Measurements from ENCODE around the gene FYCO1.

The FYCO1 gene

DNA sequence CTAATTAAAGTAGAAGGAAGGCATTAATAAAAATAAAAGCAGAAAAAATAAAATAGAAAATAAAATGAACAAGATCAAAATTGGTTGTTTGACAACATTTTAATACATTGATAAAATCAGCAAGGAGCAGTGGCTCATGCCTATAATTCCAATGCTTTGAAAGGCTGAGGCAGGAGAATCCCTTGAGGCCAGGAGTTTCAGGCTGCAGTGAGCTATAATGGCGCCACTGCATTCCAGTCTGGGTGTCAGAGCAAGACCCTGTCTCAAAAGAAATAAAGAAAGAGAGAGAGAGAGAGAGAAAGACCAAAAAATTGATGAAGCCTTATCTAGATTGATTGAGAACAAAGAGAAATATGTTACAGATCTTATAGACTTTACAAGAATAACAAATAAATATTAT is 29.5 kb upstream of the FYCO1 start:
- WGBS: 89% methylated on average over 1 of the region's 1 CpG
- peaks cover 13% of the 10 kb centered on the region for H3K9me3 ChIP-seq (ENCODE audit: insufficient read depth, low read depth, low read length)
- no peaks in the 10 kb centered on the region for H3K4me1 ChIP-seq (ENCODE audit: insufficient read depth, low read length)
- no peaks in the 10 kb centered on the region for H3K36me3 ChIP-seq (ENCODE audit: insufficient read depth, low read length)
- no peak overlapping the region for H3K9ac ChIP-seq (ENCODE audit: low read depth, low read length)
- H3K27ac ChIP-seq (ENCODE audit: low read depth, low read length): no peak overlapping the region
- H3K27me3 ChIP-seq (ENCODE audit: insufficient read depth, low read length): no peaks in the 10 kb centered on the region
- no peak overlapping the region for H3K4me3 ChIP-seq (ENCODE audit: low read length)

DNA sequence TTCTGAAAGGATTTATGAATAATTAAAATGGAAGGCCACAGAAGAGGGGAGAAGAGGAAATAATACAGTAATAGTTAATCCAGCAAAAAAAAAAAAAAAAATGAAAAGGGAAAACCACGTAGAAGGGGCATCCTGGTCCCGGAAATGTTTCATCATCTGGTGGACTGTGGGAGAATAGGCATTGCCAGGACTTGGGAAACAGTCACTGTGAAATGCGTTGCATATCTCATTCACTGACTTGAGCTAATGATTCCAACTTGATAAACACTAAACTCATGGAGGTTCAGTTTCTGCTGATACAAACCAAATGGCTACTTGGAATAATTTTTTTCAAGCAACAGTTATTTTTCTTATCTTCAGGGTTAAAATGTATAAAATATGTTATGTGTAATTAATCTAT is 28.5 kb upstream of the FYCO1 start:
- H3K27me3 ChIP-seq (ENCODE audit: insufficient read depth, low read length): no peaks in the 10 kb centered on the region
- no peak overlapping the region for H3K4me3 ChIP-seq (ENCODE audit: low read length)
- 94% methylated on average over 3 of the region's 3 CpGs for WGBS
- H3K4me1 ChIP-seq (ENCODE audit: insufficient read depth, low read length): no peaks in the 10 kb centered on the region
- no peak overlapping the region for H3K9ac ChIP-seq (ENCODE audit: low read depth, low read length)
- no peaks in the 10 kb centered on the region for H3K36me3 ChIP-seq (ENCODE audit: insufficient read depth, low read length)
- peaks cover 13% of the 10 kb centered on the region for H3K9me3 ChIP-seq (ENCODE audit: insufficient read depth, low read depth, low read length)
- H3K27ac ChIP-seq (ENCODE audit: low read depth, low read length): no peak overlapping the region

DNA sequence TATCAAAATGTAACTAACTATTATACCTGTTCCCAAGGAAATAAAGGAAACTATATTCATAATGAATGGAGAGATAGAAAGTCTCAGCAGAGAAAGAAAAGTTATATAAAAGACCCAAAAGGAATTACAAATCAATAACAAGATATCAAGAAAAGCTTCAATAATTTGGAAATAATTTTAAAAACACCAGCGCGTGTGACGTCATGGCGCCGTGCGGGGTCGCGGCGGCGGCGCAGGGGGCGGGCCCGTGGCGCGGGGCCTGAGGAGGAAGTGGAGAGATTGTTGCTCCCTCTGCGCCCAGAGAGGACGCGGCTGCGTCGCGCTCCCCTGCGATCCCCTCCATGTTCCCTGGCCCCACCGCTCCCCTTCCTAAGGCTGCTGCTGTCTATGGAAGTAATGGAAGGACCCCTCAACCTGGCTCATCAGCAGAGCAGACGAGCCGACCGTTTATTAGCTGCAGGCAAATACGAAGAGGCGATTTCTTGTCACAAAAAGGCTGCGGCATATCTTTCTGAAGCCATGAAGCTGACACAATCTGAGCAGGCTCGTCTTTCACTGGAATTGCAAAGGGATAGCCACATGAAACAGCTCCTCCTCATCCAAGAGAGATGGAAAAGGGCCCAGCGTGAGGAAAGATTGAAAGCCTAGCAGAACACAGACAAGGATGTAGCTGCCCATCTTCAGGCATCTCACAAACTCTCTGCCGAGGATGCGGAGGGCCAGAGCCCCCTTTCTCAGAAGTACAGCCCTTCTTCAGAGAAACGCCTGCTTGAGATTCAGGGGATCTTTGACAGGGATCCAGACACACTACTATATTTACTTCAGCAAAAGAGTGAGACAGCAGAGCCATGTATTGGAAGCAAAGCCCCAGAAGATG is 27.5 kb upstream of the FYCO1 start:
- Histone ChIP-seq H3K36me3 (ENCODE audit: insufficient read depth, low read length) (no peaks in the 10 kb centered on the region), H3K9ac (ENCODE audit: low read depth, low read length) (no peak overlapping the region), H3K27me3 (ENCODE audit: insufficient read depth, low read length) (no peaks in the 10 kb centered on the region), H3K27ac (ENCODE audit: low read depth, low read length) (no peak overlapping the region), H3K9me3 (ENCODE audit: insufficient read depth, low read depth, low read length) (peaks cover 9% of the 10 kb centered on the region), H3K4me3 (ENCODE audit: low read length) (no peak overlapping the region), H3K4me1 (ENCODE audit: insufficient read depth, low read length) (no peaks in the 10 kb centered on the region)
- WGBS: 94% methylated on average over 34 of the region's 34 CpGs

DNA sequence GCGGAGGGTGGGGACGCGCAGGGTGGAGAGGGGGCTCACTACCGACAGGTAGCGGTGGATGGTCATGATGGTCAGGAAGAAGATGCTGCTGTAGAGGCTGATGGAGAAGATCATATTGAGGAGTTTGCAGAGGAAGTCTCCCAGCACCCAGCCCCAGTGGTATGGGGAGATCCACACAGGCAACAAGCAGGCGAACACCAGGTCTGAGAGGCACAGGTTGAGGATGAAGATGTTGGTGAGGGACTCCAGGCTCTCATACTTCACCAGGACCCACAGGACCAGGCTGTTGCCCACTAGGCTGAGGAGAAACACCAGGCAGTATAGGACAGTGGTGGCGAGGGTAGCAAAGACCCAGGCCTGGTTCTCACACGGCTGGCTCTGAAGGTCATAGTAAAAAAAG is 25.9 kb upstream of the FYCO1 start:
- Histone ChIP-seq H3K27me3 (ENCODE audit: insufficient read depth, low read length) (no peaks in the 10 kb centered on the region), H3K27ac (ENCODE audit: low read depth, low read length) (no peak overlapping the region), H3K4me3 (ENCODE audit: low read length) (no peak overlapping the region), H3K36me3 (ENCODE audit: insufficient read depth, low read length) (no peaks in the 10 kb centered on the region), H3K9me3 (ENCODE audit: insufficient read depth, low read depth, low read length) (no peaks in the 10 kb centered on the region), H3K9ac (ENCODE audit: low read depth, low read length) (no peak overlapping the region), H3K4me1 (ENCODE audit: insufficient read depth, low read length) (no peaks in the 10 kb centered on the region)
- 95% methylated on average over 8 of the region's 8 CpGs for WGBS

DNA sequence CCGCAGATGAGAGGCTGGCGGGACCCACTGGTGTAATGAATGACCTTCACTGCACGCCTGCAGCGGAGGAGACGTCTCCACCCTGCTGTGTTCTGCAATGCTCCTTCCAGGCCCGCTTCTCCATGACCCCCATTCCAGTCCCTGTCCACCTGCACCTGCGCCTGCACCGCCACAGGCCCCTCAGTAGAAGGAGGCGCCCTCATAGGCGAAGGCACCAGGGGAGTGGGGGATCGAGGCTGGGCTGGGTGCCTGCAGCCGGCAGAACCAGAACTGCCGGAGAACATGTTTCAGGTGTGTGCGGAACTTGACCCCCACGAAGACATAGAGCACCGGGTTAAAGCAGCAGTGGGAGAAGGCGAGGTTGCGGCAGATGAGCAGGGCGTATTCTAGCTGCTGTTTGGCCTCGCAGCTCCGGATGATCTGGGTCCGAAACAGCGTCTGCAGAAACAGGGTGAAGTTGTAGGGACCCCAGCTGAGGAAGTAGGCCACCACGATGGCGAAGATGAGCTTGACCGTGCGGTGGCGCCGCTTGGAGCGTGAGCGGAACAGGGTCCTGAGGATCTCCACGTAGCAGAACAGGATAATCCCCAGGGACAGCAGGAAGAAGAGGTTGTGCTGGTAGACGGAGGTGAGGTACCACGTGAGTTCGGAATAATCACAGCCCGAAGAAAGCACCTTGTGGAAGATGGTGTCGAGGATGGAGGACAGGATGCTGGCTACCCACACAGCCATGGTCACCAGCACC is 25.3 kb upstream of the FYCO1 start:
- Histone ChIP-seq H3K4me3 (ENCODE audit: low read length) (no peak overlapping the region), H3K9me3 (ENCODE audit: insufficient read depth, low read depth, low read length) (no peaks in the 10 kb centered on the region), H3K36me3 (ENCODE audit: insufficient read depth, low read length) (no peaks in the 10 kb centered on the region)

DNA sequence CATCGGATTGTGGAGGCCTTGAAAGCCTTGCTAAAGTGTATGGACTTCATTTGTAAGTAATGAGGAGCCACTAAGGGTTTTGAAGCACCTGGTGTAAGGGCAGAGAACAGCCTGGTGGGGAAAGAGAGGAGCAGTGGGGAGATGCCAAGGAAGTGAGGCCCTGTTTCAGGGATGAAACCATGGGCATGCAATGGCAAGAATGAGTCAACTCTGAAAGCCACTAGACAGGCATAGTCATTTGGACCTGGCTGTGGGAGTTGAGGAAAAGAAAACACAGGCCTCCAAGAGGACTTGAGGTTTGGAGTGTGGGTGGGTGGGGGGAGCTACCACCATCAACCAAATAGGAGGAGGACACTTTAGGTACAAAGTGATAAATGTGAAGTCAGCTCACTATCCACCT is 24.1 kb upstream of the FYCO1 start:
- H3K4me1 ChIP-seq (ENCODE audit: insufficient read depth, low read length): no peaks in the 10 kb centered on the region
- no peak overlapping the region for H3K4me3 ChIP-seq (ENCODE audit: low read length)
- no peaks in the 10 kb centered on the region for H3K9me3 ChIP-seq (ENCODE audit: insufficient read depth, low read depth, low read length)
- WGBS: 84% methylated on average over 1 of the region's 1 CpG
- H3K27me3 ChIP-seq (ENCODE audit: insufficient read depth, low read length): no peaks in the 10 kb centered on the region
- H3K36me3 ChIP-seq (ENCODE audit: insufficient read depth, low read length): no peaks in the 10 kb centered on the region
- no peak overlapping the region for H3K9ac ChIP-seq (ENCODE audit: low read depth, low read length)
- H3K27ac ChIP-seq (ENCODE audit: low read depth, low read length): no peak overlapping the region

More for the DNA sequence above, 25.3 kb upstream of the FYCO1 start:
- Histone ChIP-seq H3K9ac (ENCODE audit: low read depth, low read length) (no peak overlapping the region), H3K4me1 (ENCODE audit: insufficient read depth, low read length) (no peaks in the 10 kb centered on the region), H3K27ac (ENCODE audit: low read depth, low read length) (no peak overlapping the region), H3K27me3 (ENCODE audit: insufficient read depth, low read length) (no peaks in the 10 kb centered on the region)
- WGBS: 95% methylated on average over 37 of the region's 37 CpGs

DNA sequence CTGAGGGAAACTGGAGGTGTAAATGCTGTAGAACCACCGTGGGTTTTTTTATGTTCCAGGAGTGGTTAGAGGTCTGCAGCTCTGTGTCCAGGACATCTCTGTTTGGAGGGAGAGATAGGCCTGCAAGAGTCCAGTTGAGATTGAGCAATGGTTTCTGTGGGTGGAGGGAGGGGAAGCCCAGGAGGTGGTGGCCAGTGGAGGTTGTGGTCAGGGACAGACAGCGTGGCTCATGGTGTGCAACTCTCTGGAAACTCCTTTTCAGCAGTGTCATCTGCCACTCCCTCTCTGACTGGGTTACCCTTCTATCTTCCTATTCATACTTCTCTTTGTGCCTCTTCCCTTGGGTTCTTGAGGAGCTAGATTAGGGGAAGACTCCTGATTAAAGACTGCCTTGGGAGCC is 22.1 kb upstream of the FYCO1 start:
- Histone ChIP-seq H3K9me3 (ENCODE audit: insufficient read depth, low read depth, low read length) (no peaks in the 10 kb centered on the region), H3K4me3 (ENCODE audit: low read length) (no peak overlapping the region), H3K36me3 (ENCODE audit: insufficient read depth, low read length) (no peaks in the 10 kb centered on the region), H3K27ac (ENCODE audit: low read depth, low read length) (no peak overlapping the region), H3K27me3 (ENCODE audit: insufficient read depth, low read length) (no peaks in the 10 kb centered on the region), H3K4me1 (ENCODE audit: insufficient read depth, low read length) (no peaks in the 10 kb centered on the region), H3K9ac (ENCODE audit: low read depth, low read length) (no peak overlapping the region)
- WGBS: 92% methylated on average over 2 of the region's 2 CpGs

DNA sequence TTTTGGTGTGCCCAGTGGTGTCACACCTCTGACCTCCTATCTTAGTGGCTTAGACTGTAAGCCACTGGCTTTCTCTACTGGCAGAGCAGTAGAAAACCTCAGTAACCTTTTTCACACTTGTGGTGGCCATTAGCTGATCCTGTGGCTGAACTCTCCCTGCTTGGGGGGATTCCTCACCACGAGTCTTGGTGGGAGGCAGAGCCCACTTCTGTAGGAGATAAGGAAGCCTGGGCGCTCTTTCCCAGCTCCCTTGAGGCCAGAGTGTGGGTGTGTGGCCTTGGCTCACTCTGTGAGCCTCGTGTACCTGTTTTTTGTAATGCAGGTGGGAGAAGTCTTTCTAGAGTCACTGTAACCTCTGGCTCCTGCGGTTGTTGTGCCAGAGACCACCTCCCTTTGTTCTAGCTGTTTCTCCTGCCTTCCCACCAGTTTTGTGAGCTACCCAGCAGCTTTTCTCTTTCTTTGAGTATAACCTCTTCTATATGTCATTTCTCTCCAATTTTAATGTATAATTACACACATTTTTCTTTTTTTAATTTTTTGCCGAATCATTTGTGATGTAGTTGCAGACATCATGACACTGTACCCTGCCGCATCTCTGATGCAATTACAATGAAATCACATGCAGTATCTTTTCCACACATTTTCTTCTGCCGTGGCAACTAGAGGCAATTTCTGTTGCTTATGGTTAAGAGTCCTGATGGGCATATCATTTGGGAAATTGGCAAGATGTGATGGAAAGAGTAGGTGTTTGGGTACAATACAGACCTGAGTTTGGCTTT is 17.9 kb upstream of the FYCO1 start:
- H3K36me3 ChIP-seq (ENCODE audit: insufficient read depth, low read length): no peaks in the 10 kb centered on the region
- 88% methylated on average over 7 of the region's 7 CpGs for WGBS
- H3K27me3 ChIP-seq (ENCODE audit: insufficient read depth, low read length): no peaks in the 10 kb centered on the region

DNA sequence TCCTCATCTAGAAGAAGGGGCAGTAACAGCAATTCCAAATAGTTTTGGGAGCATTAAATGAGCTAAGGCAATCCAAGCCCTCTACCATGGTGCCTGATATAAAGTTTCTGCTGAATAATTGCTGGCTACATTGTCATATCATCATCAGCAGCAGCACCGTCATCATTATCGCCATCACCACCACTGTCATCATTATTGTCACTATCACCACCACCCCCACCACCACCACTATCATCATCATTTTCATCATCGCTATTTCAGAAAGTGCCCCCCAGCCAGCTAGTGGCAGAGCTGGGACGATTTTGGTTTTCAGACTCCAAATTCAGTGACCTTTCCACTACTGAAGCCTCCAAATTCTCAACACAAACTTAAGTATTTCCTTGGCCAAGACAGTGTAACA is 16.6 kb upstream of the FYCO1 start:
- Histone ChIP-seq H3K27ac (ENCODE audit: low read depth, low read length) (no peak overlapping the region), H3K4me3 (ENCODE audit: low read length) (no peak overlapping the region), H3K9ac (ENCODE audit: low read depth, low read length) (no peak overlapping the region), H3K4me1 (ENCODE audit: insufficient read depth, low read length) (no peaks in the 10 kb centered on the region), H3K27me3 (ENCODE audit: insufficient read depth, low read length) (no peaks in the 10 kb centered on the region), H3K36me3 (ENCODE audit: insufficient read depth, low read length) (no peaks in the 10 kb centered on the region), H3K9me3 (ENCODE audit: insufficient read depth, low read depth, low read length) (no peaks in the 10 kb centered on the region)
- WGBS: 96% methylated on average over 4 of the region's 4 CpGs

More for the DNA sequence above, 17.9 kb upstream of the FYCO1 start:
- Histone ChIP-seq H3K4me1 (ENCODE audit: insufficient read depth, low read length) (no peaks in the 10 kb centered on the region), H3K9me3 (ENCODE audit: insufficient read depth, low read depth, low read length) (no peaks in the 10 kb centered on the region), H3K27ac (ENCODE audit: low read depth, low read length) (no peak overlapping the region), H3K4me3 (ENCODE audit: low read length) (no peak overlapping the region), H3K9ac (ENCODE audit: low read depth, low read length) (no peak overlapping the region)

DNA sequence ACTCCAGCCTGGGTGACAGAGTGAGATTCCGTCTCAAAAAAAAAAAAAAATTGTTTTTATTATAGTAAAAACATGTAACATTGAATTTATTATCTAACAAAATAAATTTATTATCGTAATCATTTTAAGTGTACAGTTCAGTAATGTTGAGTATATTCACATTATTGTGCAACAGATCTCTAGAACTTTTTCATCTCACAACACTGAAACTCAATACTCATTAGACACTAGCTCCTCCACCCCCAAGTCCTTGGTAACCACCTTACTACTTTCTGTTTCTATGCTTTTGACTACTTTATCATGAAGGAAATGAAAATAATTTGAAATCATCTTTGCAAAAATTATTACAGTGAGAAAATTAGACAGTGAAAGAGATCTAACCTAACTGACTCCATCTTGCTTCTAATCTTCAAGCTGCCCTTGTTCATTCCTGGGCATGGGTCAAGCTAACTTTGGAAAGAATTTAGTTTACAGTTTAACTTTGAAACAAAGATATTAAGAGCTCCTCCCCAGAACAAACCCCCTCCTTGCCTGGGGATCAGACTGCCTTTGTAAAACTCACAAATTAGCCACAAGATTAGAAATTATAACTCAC is 15.0 kb upstream of the FYCO1 start:
- WGBS: no CpG with 5 or more reads among the region's 2 CpGs

More for the DNA sequence above, 15.0 kb upstream of the FYCO1 start:
- Histone ChIP-seq H3K9me3 (ENCODE audit: insufficient read depth, low read depth, low read length) (no peaks in the 10 kb centered on the region), H3K4me1 (ENCODE audit: insufficient read depth, low read length) (0 out of 2 replicates have a peak, but pooled peaks cover 4% of the 10 kb centered on the region), H3K27ac (ENCODE audit: low read depth, low read length) (no peak overlapping the region), H3K9ac (ENCODE audit: low read depth, low read length) (no peak overlapping the region), H3K4me3 (ENCODE audit: low read length) (no peak overlapping the region), H3K27me3 (ENCODE audit: insufficient read depth, low read length) (no peaks in the 10 kb centered on the region), H3K36me3 (ENCODE audit: insufficient read depth, low read length) (no peaks in the 10 kb centered on the region)
